ENCODE measurements around the gene OLFML3.
"Not testable (repeated sequence)": the region's sequence is repeated elsewhere in the genome, so short reads cannot be mapped to it uniquely, and the experiment has no call there.

OLFML3 gene

DNA sequence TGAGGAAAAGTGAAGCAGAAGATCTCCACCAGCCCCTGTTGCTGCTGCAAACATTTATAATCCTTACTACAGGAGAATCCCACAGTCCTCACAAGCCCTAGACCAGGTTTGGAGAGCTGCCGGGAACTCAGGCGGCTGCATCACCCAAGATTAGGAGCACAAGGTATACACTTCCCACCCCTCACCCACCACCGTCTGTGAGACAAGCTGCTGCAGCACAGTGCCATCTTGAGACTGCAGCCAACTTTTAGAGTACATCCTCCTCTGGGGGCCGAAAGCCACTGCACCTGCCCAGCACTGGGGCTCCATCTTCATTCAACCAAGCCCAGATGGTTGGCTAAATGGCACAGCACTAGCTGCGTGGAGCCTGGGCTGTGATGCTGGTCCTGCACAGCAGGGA lies 13.8 kb downstream of the OLFML3 start:
- DNase-seq = no peak

- no peak for DNase-seq
Observed at GRCh38 chr1:113993766-113994165, 14.5 kb downstream of the OLFML3 start.

- DNase-seq = no peak
Observed at GRCh38 chr1:113995382-113995781, 16.1 kb downstream of the OLFML3 start.

GRCh38 chr1:113998361-113998760 lies 19.1 kb downstream of the OLFML3 start:
- no peak for DNase-seq

DNA sequence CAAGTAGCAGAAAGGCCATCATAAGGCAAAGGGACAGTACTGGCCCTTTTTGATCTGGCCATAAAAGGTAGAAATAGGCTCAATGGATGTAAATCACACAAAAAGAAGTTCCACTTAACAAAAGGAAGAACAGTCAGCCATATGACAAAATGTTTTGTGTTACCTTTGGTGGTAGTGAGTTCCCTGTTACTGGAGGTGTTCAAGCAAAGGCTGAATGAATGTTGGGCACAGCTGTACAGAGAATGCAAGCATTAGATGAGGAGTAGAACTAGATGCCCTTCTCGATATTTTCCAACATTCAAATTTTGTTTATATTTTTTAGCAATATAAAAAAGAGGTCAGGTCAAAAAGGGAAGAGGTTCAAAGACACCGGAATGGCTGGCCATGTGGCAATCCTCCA lies 20.0 kb downstream of the OLFML3 start:
- no peak for DNase-seq

DNA sequence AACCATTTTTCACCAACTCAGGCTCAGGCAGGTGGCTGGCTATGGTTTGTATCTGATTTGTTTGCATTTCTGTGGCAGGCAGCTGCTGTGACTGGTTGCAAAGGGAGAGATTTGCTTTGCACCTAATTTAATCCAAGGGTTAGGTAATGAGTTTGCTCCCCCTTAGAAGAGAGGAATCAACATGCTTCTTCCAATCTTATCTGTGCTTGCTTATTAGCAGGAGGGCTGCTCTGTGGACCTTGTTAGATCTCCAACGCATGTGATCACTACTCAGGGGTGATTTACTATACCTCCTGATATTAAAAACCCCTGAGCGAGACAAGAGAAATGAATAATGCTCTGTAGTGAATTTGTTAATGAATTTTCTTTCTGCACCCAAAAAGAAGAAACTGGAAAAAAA lies 20.5 kb downstream of the OLFML3 start:
- no peak for DNase-seq

DNA sequence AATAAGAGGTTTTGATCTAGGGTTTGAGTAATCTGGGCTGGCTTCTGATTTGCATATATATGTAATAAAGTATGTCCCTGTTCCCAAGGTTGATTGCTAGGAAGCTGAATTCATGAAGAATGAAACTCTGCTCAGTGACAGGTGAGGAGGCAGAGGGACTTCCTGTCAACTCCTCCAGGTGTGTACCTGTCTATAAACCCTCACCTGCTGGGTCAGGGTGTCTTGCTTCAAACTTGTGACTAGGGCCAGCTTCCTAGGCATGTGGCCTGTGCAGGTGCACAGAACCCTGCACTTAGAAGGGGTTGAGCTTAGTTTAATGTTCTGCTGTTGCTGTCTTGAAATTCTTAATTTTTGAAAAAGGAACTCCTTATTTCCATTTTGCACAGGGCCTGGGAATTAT lies 21.1 kb downstream of the OLFML3 start:
- no peak for DNase-seq

DNA sequence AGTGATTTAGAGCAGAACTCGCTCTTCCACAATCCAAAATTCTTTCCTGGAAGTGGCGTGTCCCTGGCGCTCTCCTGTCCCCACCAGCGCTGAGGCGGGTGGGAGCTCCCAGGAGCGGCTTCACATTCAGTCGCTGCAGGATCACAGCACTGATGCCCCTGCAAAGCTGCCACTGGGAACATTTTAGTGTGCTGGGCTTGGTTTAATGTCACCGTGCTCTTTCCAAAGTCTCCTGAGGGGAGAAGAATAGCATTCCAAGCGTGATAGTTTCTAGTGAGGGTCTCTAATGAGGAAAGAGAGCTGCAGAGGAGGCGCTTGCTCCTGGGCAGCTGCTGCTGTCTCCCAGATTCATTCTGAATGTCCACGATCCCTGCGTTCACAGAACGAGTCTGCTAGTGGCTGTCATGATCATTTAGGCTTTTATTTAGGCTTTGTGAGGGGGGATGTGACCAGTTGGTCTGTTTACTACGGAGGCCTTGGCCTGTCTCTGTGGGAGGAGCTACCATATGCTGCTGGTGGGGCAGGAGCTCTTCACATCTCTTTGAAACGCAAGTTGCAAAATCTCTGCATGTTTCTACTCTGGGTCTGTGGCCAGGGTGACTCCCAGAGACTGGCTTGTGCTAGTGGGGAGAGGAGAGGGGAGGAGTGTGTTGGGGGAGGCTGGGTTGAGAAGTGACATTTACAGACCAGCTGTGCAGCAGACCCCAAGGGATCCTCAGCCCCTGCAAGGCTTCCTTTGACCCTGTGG lies 23.4 kb downstream of the OLFML3 start:
- DNase-seq = no peak

GRCh38 chr1:114003431-114003830 lies 24.2 kb downstream of the OLFML3 start:
- DNase-seq = no peak

- not testable (repeated sequence) for DNase-seq
Observed at GRCh38 chr1:114006825-114007224, 27.6 kb downstream of the OLFML3 start.

GRCh38 chr1:114008480-114008941 lies 29.2 kb downstream of the OLFML3 start:
- DNase-seq = no peak

DNA sequence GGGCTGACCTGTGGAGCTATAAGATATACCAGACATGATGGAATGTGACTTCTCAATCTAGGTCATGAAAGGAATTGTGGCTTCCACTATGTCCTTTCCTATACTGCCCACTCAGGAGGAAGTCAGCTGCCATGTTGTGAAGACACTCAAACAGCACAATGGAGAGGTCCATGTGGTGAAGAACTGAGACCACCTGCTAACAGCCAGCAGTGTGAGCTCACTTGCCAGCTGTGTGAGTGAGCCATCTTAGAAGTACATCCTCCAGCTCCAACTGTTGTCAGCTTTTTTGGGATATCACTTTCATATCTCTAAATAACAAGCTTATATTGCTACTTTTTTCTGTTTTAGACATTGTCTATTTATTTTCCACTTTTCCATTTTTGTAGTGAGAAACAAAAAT lies 29.7 kb downstream of the OLFML3 start:
- DNase-seq = no peak

GRCh38 chr1:114009393-114009792 lies 30.1 kb downstream of the OLFML3 start:
- DNase-seq = no peak

DNA sequence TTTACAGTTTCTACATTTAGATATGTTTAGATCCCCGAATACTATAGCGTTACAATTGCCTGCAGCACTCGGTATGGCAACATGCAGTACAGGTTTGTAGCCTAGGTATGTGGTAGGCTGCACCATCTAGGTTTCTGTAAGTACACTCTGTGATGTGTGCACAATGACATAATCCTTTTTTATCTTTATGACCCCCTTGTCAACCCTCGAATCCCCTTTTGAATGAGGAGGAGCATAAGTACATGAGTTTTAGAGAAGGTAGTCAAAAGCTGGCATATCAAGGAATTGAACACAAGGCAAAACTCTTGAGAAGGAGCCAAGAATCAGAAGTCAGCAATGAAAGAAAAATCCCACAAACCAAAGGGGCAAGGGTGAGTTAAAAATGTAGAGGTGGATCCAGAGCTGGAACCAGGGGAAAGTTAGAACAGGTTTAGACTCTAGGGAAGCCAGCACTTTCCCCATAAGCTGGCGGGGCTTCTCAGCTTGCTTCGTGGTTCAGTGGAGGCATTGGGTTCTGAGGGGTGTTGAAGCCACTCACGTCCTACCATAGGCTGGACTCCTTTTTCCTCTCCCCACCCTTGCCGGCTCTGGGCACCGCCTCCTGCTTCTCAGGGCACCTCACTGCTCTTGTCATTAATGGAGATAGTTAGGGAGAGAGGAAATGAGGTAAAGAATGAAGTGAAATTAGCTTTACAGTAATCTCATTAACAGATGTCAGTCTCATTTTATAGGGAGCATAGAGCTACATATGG lies 31.3 kb downstream of the OLFML3 start:
- no peak for DNase-seq

GRCh38 chr1:114011796-114012195 lies 32.5 kb downstream of the OLFML3 start:
- DNase-seq = no peak

GRCh38 chr1:114015075-114015474 lies 35.8 kb downstream of the OLFML3 start:
- no peak for DNase-seq

- not testable (repeated sequence) for DNase-seq
Observed at GRCh38 chr1:114019724-114020123, 40.5 kb downstream of the OLFML3 start.

- no peak for DNase-seq
Observed at GRCh38 chr1:114021665-114022099, 42.4 kb downstream of the OLFML3 start.

GRCh38 chr1:114022877-114023276 lies 43.6 kb downstream of the OLFML3 start:
- DNase-seq = no peak

DNA sequence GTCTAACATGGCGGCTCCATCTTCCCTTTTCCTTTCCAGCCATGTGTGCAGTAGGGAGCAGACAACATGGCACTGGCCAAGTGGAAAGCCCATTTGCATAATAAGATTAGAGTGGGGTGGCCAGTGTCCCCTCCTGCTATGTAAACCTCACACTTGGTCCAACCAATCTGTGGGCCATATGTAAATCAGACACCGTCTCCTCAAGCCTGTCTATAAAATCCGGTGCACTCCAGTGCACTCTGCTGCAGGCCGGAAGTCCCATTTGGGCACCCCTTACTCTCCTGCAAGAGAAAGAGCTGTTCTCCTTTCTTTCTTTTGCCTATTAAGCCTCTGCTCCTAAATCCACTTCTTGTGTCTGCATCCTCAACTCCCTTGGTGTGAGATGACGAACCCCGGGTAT lies 44.1 kb downstream of the OLFML3 start:
- DNase-seq = no peak

DNA sequence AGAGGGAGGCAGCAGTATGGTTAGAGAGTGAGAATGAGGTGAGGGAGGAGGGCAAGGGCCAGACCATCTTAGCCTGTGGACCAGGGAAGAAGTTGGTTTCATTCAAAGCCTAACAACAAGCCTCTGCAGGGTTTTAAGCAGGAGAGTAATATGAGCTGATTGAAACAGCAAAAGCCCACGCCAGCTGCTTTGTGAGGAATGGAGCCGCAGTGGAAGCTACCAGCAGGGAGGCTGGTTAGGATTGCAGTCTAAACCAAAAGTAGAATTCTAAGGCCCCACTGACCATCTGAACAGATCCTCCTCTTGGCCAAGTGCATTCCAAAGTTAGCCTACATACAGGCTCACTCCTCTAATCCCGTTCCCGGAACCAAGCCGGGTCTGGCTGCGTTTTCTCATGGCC lies 44.8 kb downstream of the OLFML3 start:
- DNase-seq = no peak

DNA sequence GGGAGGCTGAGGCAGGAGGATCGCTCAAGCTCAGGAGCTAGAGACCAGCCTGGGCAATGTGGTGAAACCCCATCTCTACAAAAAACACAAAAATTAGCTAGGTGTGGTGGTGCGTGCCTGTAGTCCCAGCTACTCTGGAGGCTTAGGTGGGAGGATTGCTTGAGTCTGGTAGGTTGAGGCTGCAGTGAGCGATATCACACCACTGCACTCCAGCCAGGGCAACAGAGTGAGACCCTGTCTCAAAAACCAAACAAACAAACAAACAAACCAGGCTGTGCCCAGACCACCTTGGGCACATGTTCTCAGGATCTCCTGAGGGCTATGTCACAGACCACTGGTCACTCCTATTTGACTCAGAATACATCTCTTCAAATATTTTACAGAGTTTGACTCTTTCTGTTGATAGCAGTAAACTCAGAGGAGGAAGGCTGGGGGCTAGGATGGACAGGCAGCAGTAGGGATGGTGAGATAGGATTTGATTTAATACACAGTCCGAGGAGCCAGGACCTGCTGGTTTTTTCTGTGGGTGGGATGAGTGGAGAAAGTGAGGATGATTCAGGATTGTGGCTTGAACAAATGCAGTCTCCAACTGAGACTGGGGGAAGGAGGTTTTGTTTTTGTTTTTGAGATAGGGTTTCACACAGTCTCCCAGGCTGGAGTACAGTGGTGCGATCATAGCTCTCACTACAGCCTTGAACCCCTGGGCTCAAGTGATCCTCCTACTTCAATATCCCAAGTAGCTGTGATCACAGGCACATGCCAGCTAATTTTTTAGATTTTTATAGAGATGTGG lies 46.5 kb downstream of the OLFML3 start:
- no peak for DNase-seq

GRCh38 chr1:114026797-114027196 lies 47.5 kb downstream of the OLFML3 start:
- no peak for DNase-seq

Data from CD4-positive, alpha-beta T cell treated with Interleukin-4 for 1 hour (primary cell).